NCI-H2196 (cell line): ENCODE measurements around the gene PCOLCE2.

Experiments used
- DNase-seq: peaks from one replicate; lab custom pipeline; 2025; ENCODE audit not compliant: unreplicated experiment; lab: John Stamatoyannopoulos, UW

PCOLCE2 gene

DNA sequence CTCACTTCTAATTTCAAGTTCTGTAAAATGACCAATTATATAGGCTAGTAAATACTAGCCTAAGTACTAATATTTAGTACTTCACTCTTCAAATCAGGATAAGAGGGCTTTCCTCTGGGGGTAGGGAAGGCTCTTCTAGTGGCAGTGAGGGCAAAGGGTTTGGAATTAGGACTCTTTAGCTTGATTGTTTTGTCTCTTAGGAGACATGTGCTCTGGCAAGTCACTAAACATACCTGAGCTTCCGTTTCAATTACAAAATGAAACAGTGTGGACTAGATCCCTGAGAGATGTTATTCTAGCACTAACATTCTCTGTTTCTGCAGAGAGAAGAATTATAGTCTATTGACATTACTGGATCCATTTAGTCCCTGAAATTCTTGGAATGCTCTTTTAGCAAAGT, 71.5 kb downstream of the PCOLCE2 start:
- DNase-seq, result no peak

DNA sequence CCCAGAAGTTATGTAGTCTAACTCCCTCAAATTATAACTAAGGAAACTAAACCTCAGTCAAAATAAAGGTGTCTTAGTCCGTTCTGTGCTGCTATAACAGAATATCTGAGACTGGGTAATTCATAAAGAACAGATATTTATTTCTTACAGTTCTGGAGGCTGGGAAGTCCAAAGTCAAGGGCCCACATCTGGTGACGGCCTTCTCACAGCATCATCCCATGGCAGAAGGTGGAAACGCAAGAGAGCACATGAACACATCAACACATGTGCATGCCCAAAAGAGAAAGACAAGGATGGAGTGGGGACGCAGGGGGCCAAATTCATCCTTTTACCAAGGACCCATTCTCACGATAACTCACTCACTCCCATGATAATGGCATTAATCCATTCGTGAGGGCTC, 73.1 kb downstream of the PCOLCE2 start:
- no peak for DNase-seq

DNA sequence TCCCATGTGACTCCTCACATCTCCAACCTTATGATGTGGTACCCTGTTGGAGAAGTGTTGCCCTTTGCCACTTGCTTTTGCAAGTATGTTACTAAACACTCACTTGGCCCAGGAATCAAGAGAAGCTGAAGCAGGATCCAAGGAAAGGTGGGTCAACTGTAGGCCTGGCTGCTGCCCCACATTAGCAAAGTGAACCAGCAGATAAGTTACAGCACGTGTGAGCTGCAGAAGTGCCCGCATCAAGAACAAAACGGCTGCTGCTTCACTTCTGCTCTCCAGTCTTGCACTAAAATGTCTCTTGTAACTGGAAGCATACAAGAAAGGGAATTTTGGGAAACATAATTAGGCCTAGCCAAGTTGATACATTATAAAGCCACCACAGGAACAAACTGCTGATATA, 79.6 kb downstream of the PCOLCE2 start:
- DNase-seq, result no peak

DNA sequence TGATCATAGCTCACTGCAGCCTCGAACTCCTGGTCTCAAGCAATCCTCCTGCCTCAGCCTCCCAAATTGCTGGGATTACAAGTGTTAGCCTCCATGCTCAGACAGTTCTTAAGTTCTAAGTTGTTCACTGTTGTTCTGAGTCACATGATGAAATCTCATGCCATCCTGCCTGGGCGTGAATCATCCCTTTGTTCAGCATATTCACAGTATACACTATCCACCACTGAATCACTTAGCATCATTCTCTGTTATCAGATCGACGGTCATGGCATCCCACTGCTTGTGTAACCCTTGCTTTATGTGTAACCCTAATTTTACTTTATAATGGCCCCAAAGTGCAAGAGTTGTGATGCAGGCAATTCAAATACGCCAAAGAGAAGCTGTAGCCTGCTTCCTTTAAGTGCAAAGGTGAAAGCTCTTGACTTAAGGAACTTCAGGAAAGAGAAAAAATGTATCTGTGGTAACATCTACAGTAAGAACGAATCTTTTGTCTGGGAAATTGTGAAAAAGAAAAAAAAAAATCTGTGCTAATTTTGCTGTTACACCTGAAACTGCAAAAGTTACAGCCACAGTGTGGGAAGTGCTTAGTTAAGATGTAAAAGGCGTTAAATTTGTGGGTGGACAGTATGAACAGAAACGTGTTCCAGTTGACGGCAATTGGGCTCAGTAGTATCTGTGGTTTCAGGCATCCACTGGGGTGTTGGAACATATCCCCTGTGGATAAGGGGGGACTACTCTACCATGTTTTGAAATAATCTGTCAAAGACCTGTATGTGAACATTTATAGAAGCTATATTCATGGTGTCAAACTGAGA, 80.6 kb downstream of the PCOLCE2 start:
- DNase-seq, result no peak

DNA sequence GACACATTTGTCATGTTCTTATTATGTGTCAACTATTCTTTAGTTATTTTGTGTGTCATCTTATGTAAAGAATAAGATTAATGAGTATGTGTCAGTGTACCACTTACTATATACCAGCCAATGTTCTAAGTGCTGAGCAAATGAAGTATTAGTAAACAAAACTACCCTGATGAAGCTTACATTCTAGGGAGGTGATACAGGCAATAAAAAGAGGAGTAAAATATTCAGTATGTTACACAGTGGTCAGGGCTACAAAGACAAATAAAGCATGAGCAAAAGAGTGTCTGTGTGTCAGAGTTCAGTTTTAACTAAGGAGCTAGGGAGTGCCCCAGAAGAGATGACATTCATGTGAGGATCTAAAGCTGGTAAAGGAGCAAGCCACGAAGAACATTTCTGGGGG, 86.0 kb downstream of the PCOLCE2 start:
- no peak for DNase-seq

DNA sequence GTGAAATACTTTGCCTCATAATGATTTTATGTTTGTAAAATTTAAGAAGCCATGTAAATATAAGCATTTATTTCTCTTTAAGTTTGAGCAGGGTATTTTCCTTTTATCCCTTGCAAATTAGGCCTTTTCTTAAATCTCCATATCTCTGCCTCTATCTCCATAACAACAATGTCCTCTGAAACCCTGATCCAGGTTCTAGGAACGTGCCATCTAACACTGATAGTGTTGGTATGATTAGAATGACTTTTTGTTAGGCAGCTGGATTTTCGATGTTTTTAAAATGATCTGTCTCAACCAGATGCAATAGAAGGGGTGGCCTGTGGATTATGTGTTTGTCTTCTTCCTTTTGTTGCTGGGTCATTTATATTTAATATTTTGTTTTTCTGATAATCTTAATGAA, 87.1 kb downstream of the PCOLCE2 start:
- DNase-seq, result no peak

DNA sequence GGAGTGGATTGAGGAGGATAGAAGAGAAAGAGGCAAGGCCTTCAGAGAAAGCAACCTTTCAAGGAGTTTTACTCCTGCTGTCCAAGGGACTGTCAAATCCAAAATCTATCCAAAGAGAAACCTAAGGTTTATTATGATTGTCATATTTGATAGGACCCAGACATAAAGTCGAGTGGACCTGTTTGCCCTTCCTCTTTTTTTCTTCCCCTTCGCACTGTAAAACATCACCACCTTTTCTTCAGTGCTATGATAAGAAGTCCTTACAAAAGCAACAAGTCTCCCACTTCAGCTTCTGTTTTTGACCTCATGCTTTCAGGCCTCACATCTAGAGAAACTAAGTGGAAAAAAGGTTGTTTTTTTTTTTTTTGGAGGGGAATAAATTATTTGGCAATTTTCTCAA, 92.1 kb downstream of the PCOLCE2 start:
- no peak for DNase-seq

DNA sequence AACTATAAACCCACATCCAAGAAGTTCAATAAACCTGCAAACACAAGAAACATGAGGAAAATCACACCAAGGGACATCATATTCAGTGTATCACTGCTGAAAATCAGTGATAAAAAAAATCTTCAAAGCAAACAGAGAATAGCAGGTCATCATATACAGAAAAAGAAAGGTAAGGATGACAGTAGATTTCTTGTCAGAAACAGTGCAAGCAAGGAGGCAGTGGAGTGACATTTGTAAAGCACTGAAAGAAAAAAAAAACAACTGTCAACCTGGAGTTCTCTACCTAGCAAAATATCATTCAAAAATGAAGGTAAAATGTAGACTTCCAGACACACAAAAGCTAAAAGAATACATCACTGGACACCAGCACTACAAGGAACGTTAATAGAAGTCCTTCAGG, 93.6 kb downstream of the PCOLCE2 start:
- no peak for DNase-seq

DNA sequence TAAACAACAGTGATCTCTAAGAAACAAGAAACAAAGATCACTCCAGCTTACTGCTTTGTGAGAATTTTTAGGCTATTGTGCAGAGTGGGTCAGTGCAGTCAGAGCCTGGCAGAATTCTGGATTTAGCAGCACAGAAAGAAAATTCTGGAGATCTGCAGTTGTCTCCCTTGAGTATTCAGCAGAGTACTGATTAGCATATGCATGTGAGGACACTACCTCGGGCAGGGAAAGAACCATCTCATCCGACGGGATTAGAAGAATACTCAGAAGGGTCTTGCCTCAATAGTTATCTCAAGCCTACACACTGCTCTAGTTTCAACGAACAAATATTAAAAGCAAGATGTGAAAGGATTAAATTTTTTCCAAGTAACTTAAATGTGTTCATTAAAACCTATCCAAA, 94.4 kb downstream of the PCOLCE2 start:
- DNase-seq, result no peak

DNA sequence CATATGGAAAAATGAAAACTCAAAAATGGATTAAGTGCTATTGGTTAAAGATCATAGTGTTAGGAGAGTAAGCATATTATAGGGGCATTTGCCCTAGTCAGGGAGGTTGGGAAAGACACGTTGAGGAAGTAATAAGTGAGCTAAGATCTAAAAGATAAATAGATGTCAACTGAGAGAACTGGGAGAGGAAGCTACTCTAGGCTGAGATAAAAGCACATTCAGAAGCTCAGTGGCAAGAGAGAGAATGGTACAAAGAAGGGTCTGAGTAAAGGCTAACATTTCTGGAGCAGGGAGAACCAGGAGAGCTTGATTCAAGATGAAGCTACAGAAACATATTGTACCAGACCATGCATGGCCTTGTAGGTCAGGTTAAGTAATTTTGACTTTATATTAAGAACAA, 101.2 kb downstream of the PCOLCE2 start:
- DNase-seq, result no peak

DNA sequence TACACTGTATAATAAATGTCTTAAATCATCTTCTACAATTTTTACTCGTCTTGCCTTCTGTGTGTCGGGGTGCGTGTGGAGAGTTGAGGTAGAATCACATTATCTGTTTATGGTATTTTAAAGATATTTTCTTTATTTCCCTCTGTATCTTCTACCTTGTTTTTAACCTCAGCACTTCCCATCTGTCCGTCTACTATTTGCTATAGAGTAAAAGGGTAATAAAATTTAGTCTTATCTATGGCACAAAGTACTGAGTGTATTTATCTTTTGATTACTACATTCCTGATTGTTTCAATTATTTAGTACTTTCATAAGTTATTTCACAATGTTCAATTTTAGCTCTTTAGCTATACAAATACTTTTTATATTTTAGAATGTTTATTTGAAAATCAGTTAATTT, 102.9 kb downstream of the PCOLCE2 start:
- DNase-seq, result no peak

DNA sequence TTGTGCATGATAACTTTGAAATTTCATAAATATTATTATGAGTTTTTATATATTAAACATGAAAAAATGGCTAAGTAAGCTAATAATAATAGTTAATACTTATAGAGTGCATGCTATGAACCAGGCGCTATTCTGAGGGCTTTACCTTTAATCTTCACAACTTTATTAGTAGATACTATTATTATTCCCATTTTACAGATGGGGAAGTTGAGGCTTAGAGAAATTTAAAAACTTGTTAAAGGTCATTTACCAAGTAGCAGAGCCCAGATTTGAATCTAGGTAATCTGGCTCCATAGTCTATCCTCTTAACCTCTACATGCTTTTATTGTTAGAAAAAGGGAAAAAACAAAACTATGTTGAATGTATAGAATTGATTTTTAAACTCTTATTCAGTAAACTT, 104.7 kb downstream of the PCOLCE2 start:
- DNase-seq, result no peak

DNA sequence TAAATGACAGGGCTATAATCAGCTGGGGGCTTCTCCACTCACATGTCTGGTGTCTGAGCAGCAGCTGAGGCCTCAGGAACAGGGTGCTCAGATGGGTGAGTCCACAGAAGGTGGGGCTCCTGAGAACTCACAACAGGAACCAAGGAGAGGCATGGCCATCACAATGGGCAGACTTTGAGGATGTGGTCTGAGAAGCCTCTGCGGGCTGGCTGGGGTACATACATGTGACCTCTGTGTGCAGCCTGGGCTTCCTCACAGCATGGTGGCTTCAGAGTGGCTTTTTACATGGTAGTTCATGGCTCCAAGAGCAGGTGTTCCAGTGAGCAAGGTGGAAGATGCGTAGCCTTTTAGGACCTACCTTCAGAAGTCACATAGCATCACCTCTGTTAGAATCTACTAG, 106.3 kb downstream of the PCOLCE2 start:
- no peak for DNase-seq

DNA sequence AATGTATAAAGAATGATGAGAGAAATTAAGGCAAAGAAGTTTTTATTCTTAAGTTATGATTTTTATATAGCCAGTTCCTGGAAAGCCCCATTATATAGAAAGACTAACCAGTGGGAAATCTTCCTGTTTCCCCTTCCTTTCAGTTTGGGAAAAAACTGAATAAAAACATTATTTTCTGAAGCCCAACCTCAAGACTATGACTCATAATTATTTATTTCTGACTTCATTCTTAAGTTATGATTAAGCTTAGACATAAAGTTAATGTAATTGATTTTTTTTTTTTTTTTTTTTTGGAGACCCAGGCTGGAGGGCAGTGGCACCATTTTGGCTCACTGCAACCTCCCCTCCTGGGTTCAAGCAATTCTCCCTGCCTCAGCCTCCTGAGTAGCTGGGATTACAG, 109.3 kb downstream of the PCOLCE2 start:
- no peak for DNase-seq

DNA sequence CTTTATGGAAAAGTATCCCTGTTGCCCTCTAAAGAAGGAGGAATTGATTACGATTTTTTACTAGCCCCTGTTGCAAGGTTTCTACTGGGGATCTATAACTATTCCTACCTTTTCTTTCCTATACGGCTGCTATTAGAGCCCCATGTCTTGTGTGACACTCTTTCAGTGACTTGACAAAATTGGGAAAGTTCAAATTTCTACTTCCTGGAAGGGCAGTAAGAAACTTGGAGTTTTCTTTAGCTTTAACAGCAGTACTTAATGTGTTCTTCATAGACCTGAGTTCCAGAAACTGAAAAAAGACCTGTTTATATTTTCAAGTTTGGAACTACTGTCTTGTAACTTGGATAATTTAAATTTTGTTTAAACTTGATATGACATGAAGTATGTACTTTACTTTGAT, 110.3 kb downstream of the PCOLCE2 start:
- DNase-seq, result no peak

DNA sequence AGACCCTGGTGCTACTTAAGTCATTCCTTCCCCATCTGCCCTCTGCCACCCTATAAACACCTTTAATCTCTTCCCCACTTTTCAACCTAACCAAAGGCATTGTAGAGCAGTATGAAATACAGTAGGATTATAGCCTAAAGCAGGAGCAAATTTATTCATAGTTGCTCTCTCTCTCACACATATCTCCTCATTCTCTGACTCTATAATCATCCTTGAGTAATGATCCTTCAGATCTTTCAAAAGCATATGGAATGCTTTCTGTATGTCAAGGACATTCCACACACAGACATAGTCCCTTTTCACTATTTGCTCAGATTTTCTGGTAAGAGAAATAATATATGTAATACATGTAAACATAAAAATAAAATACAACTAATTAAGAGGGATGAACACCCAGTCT, 111.0 kb downstream of the PCOLCE2 start:
- DNase-seq, result no peak

DNA sequence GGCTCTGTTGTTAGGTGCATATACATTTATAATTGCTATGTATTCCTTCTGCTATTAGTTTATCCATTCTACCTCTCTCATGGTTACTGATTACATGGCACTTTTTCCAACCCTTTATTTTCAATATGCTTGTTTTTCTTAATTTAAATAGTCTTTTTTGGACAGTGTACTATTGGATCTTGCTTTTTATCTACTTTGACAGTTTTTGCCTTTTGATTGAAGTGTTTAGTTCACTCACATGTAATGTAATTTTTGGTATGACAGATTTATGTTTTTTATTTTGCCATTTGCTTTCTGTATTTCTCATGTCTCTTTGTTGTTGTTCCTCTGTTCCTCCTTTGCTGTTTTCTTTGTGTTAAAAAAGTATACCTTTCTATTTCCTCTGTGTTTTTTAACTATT, 120.5 kb downstream of the PCOLCE2 start:
- DNase-seq, result no peak
